ENCODE results near the gene GFAP.

GRCh38 chr17:44926821-44927525, 11.7 kb upstream of the GFAP start:
- TF ChIP-seq ZNF274 (IDR thresholded peaks at IDR 0.05; ENCODE audit: low read depth, low read length) (no peak), YY1 (IDR thresholded peaks at IDR 0.05; ENCODE audit: insufficient read depth, insufficient read length) (no peak)
